ENCODE measurements around the gene PAX2.

Gene PAX2

GRCh38 chr10:100791369-100792058, 46.1 kb downstream of the PAX2 start:
- no peak for FAIRE-seq

GRCh38 chr10:100792574-100792973, 47.2 kb downstream of the PAX2 start:
- no peak for FAIRE-seq

GRCh38 chr10:100793055-100793454, 47.7 kb downstream of the PAX2 start:
- FAIRE-seq: no peak

- no peak for FAIRE-seq
These were observed 54.5 kb downstream of the PAX2 start for GRCh38 chr10:100799881-100800280.

- FAIRE-seq: no peak
These were observed 55.5 kb downstream of the PAX2 start for GRCh38 chr10:100800931-100801330.

DNA sequence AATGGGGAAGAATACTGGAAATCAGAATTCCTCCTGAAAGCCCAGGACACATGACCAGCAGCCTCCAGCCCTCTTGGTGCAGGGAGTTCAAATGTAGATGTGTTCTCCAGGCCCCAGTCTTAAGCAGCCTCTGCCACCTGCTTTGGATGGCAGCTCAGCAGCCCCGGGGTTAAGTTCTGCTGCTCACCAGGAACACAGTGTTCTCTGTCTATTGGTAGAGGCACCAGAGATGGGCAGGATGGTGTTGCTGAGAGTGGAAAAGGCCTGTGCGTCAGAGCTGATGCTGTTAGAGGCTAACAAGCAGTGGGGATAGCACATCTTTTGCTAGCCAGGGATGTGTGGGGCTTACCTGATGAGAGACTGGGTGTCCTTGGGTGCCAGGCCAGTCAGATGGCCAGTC, 56.8 kb downstream of the PAX2 start:
- no peak for FAIRE-seq

- FAIRE-seq: no peak
These were observed 57.2 kb downstream of the PAX2 start for GRCh38 chr10:100802607-100803006.

DNA sequence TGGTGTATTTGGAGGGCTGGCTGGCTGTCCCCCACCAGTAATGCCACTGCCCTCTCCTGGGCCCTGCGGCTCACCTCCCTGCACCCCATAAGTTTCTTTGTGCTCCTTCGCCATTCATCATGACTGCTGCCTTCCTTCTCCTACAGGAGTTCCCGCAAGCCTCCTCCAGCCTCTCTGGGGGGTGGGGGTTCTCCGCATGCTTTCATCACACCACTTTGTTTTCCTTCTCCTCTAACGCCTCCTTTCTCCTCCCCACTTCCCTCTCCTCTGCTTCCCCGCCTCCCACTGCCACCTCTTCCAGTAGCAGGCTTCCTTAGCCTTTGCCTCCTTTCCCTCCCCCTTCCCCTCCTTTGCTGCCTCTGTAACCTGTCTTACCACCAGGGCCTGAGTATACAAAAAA, 58.1 kb downstream of the PAX2 start:
- FAIRE-seq: no peak

DNA sequence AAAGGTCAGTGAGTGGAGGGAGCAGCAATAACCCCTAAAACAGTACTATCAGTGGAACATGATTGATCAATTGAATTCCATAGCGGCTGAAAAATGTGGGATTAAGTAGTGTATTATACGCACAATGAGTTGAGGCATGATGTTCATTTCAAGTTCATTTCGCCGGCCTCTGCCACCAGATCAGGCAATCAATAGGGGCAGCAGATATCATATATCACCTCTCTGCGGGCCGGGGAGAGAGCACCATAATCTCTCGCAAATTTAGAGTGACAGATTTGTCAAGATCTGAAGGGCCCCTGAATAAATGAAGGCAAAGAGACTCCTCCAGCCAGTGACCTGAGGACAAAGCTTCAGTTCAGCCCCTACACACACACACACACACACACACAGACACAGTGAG, 58.5 kb downstream of the PAX2 start:
- FAIRE-seq: no peak

- FAIRE-seq: no peak
These were observed 60.4 kb downstream of the PAX2 start for GRCh38 chr10:100805543-100806355.

DNA sequence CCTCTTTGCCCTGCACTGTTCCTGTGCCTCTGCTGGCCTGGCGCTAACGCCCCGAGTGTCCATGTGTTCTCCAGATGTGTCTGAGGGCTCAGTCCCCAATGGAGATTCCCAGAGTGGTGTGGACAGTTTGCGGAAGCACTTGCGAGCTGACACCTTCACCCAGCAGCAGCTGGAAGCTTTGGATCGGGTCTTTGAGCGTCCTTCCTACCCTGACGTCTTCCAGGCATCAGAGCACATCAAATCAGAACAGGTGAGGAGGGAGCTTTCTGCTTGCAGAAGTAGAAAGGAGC, 60.9 kb downstream of the PAX2 start:
- FAIRE-seq: no peak

GRCh38 chr10:100807241-100807951, 62.0 kb downstream of the PAX2 start:
- FAIRE-seq: no peak

DNA sequence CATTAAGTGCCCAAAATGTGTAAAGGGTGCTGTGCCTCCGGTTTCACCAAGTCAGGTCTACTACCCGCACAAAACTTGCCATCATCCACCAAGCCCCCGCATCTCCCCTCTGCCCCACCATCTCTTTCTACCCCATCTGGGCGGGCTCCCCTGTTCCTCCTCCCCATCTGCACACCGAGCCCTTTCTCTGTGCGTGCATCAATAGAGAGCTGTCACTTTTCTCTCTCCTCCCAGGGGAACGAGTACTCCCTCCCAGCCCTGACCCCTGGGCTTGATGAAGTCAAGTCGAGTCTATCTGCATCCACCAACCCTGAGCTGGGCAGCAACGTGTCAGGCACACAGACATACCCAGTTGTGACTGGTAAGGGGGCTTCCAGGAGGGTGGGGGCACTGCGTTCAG, 63.5 kb downstream of the PAX2 start:
- FAIRE-seq: no peak

GRCh38 chr10:100810091-100810834, 64.9 kb downstream of the PAX2 start:
- FAIRE-seq: no peak

GRCh38 chr10:100810835-100811116, 65.4 kb downstream of the PAX2 start:
- no peak for FAIRE-seq

- no peak for FAIRE-seq
These were observed 65.9 kb downstream of the PAX2 start for GRCh38 chr10:100811261-100811660.

DNA sequence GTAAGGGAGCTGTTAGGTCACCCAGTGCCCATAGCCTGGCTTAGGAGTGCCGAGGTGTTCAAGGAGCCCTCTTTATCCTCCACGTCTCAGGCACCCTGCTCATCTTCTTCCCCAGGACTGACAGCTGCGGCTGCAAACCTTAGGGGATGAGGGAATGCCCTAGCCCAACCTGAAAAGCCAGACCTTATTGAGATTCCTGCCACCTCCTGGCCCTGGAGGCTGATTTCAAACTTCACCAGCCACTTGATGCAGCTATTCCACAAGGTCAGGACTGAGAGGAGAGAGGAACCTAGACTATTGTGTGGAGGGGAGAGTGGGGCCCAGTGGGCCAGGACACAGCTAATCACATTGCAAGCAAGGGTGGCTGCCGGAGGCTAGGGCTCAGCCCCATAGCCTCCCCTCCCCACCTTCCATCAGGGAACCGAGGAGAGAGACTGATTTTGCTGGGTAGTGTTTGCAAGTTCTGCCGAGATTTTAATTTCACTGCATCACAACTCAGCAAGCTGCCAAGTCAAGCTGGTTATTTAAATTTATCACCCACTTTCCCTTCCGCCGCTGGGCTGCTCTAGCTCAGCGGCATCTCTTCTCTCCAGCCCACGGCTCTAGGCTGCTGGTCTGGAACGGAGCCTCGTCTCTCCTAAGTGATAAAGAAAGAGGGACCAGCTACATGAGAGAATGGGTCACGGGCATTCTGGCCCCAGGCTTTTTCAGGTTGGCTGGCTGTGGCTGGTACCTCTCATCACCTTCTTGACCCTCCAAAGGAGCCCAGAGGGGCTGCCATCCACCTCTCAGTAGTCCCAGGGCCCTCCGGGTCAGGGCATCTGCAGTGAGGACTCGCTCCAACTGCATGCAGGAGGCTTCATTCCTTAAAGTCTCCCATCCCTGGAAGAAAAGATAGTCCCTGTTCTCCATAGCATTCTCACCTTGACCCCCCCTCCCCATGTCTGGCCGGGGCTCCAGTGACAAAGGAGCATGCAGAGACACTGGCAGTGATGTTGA, 66.7 kb downstream of the PAX2 start:
- FAIRE-seq: no peak

GRCh38 chr10:100812978-100813377, 67.6 kb downstream of the PAX2 start:
- FAIRE-seq: no peak

GRCh38 chr10:100814751-100815474, 69.5 kb downstream of the PAX2 start:
- FAIRE-seq: no peak

DNA sequence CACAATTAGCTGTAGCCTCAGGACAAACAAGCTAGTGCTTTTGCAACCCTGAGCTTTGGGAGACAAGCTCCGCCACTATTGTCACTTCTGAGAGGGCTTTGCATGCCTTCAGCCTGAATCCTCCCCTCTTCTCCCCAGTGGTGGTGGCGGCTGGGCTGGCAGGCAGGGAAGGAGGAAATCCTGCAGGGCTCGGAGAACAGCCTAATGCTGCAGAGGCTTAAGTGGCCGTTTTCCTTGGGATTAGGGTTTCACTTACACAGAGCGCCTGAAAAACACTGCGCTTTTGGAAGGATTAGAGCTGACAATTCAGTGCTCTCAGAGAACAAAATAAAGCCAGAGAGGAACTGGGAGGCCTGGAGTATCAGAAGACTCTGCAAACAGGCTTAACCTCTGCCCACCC, 71.3 kb downstream of the PAX2 start:
- no peak for FAIRE-seq

- no peak for FAIRE-seq
These were observed 72.0 kb downstream of the PAX2 start for GRCh38 chr10:100817268-100817839.
